ENCODE results near the gene QPRT.
"Not testable (repeated sequence)": the region's sequence is repeated elsewhere in the genome, so short reads cannot be mapped to it uniquely, and the experiment has no call there.

Gene QPRT

GRCh38 chr16:29663016-29663806 is 15.8 kb upstream of the QPRT start, which contains the start of gene SPN:
Gene SPN, plus strand, starts transcription at chr16:29663247. Its CDS starts 482 bp downstream, at chr16:29663729.
- no peak for DNase-seq (ENCODE audit: low read depth in 2 of 2)

DNA sequence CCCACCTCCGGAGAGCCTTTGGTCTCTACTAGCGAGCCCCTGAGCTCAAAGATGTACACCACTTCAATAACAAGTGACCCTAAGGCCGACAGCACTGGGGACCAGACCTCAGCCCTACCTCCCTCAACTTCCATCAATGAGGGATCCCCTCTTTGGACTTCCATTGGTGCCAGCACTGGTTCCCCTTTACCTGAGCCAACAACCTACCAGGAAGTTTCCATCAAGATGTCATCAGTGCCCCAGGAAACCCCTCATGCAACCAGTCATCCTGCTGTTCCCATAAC is 15.2 kb upstream of the QPRT start:
- no peak for DNase-seq (ENCODE audit: low read depth in 2 of 2)

- DNase-seq (ENCODE audit: low read depth in 2 of 2): no peak
These were observed 14.7 kb upstream of the QPRT start for GRCh38 chr16:29664091-29664921.

GRCh38 chr16:29665294-29666077 is 13.5 kb upstream of the QPRT start:
- DNase-seq (ENCODE audit: low read depth in 2 of 2): no peak

DNA sequence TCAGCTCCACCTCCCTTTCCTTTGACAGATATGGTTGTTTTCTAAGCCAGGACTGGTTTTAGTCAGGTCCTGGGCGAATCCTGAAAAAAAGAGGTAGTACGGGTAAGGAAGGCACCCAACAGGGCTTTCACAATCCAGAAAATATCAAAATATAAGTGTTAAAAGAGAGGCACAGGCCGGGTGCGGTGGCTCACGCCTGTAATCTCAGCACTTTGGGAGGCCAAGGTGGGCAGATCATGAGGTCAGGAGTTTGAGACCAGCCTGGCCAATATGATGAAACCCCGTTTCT is 11.7 kb upstream of the QPRT start:
- DNase-seq (ENCODE audit: low read depth in 2 of 2): not testable (repeated sequence)

DNA sequence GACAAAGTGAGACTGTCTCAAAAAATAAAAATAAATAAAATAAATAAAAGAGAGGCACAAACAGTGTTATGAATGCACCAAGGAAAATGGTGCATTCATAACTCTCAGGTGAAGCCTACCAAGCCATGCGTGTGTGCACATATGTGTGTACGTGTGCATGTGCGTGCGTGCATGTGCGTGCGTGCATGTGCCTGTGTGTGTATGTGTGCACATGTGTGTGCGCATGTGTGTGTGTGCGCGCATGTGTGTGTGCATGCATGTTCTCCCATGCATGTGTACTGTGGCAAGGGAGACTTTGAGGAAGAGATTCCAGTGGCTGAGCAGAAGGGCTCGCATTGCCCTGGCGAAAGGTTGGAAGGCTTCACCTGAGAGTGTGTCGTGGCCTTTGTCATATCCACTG is 11.2 kb upstream of the QPRT start:
- no peak for DNase-seq (ENCODE audit: low read depth in 2 of 2)

DNA sequence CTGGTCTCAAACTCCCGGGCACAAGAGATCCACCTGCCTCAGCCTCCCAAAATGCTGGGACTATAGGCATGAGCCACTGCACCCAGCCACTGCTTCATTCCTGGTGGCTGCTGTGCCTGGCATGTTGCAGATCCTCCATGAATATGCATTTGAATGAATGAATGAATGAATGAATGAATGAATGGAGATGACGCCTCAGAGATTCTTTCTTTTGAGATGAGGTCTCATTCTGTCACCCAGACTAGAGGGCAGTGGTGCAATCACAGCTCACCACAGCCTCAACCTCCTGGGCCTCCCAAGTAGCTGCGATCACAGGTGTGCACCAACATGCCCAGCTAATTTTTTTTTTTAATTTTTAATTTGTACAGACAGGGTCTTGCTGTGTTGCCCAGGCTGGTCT is 10.7 kb upstream of the QPRT start:
- DNase-seq (ENCODE audit: low read depth in 2 of 2): no peak

DNA sequence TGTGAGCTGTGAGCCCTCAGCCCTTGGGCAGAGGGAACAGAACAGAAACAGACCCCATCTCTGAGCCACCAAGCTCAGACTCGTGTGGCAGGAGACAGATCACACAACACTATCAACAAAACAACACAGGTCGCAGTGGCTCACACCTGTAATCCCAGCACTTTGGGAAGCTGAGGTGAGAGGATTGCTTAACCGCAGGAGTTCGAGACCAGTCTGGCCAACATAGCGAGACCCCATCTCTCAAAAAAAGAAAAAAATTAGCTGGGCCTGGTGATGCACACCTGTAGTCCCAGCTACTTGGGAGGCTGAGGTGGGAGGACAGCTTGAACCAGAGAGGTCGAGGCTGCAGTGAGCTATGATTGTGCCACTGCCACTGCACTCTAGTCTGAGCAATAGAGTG is 5.5 kb upstream of the QPRT start:
- no peak for DNase-seq (ENCODE audit: low read depth in 2 of 2)

- no peak for DNase-seq (ENCODE audit: low read depth in 2 of 2)
These were observed 4.8 kb upstream of the QPRT start for GRCh38 chr16:29674188-29674587.

DNA sequence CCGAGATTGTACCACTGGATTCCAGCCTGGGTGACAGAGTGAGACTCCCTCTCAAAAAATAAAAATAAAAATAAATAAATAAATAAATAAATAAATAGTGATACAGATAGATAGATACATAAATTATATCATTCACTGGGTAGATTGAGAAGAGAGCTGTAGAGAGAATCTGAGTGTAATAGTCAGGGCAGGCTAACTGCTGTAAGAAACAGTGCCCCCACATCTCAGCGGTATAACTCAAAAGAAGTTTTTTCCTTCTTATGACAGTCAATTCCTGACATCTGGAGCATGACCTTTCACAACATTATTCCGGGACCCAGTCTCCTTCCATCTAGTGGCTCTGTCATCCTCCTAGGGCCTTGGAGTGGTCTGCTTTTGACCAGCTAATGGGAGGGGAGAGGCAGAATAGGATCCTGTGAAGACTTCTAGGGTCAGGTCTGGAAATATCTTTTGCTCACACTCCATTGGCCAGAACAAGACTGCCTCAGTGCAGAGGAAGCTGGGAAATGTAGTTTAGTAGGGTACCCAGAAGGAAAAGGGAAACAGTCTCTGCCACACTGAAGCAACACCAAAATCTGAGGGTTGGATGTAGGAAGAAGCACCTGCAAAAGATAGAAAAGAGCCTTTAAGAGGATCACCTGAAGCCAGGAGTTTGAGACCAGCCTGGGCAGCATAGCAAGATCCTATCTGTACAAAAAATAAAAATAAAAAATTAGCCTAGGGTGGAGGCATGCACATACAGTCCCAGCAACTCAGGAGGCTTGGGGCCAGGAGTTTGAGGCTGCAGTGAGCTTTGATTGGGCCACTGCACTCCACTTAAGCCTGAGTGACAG is 3.0 kb upstream of the QPRT start:
- no peak for DNase-seq (ENCODE audit: low read depth in 2 of 2)

- DNase-seq (ENCODE audit: low read depth in 2 of 2): no peak
These were observed 1.8 kb upstream of the QPRT start for GRCh38 chr16:29676989-29677785.

- no peak for DNase-seq (ENCODE audit: low read depth in 2 of 2)
These were observed 1.2 kb downstream of the QPRT start for GRCh38 chr16:29680180-29680598.

GRCh38 chr16:29683543-29684090 is 4.6 kb downstream of the QPRT start:
- no peak for DNase-seq (ENCODE audit: low read depth in 2 of 2)

DNA sequence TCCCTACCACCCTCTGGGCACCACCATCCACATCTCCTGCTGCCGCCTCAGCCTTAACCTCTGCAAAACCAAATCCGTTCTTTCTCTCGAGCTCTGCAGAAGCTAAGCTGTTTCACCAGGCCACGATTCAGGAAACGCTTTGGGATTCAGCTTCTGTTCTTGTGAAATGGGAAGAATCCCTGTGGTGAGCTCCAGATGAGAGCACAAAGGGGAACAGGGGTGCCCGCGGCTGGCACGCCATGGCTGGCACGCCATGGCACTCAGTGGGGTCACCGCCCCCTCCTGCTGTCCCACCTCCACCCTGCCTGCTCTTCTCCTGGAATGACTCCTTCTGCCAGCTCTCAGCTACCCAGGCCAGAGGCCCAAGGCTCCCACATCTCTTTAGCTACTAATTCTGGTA is 5.7 kb downstream of the QPRT start:
- DNase-seq (ENCODE audit: low read depth in 2 of 2): no peak

DNA sequence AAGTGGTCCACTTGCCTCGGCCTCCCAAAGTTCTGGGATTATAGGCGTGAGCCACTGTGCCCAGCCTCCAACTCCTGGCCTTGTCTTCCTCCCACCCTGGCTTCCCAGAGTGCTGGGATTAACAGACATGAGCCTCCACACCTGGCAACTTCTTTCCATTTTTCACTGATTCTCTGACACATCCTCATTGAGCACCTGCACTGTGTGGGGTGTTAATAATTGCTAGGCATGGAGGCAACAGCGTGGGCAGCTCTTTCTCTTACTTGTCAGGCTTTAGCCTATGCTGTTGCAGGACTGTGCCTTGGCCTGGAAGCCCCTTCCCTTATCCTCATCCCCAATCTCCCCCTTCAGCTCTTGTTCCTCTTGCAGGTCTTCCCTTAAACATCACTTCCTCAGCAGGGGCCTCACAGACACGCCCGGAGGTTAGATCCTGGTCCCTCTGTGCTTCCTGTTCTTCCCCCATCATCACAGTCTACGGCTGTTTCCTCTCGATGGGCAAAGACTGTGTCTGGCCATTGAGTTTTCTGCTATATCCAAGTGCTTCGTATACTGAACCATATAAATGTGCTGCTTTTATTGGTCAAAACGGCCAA is 7.9 kb downstream of the QPRT start:
- DNase-seq (ENCODE audit: low read depth in 2 of 2): no peak

- DNase-seq (ENCODE audit: low read depth in 2 of 2): no peak
These were observed 8.8 kb downstream of the QPRT start for GRCh38 chr16:29687755-29688154.

- DNase-seq (ENCODE audit: low read depth in 2 of 2): no peak
These were observed 9.2 kb downstream of the QPRT start for GRCh38 chr16:29688172-29688571.

GRCh38 chr16:29689490-29690351 is 10.7 kb downstream of the QPRT start:
- not testable (repeated sequence) for DNase-seq (ENCODE audit: low read depth in 2 of 2)

- not testable (repeated sequence) for DNase-seq (ENCODE audit: low read depth in 2 of 2)
These were observed 13.6 kb downstream of the QPRT start for GRCh38 chr16:29692606-29693005.

Measured in activated CD8-positive, alpha-beta memory T cell treated with anti-CD3 and anti-CD28 coated beads for 4 hours (primary cell).